Spleen (tissue), 11 donors: ENCODE results near the gene SLC45A3. TPM values are rescaled to one million over a fixed set of nuclear protein-coding genes. Genes with fewer than 3 reads are reported as not detected.

ENCODE experiments used
- DNase-seq: peaks from one replicate; pipeline ENCODE4 v3.0.0-alpha.2; 2020
- H3K27ac ChIP-seq, 8 donors: fragments of 200-600 bp; sonication (generic) in 7 of 8; 1 replicate in 4 of 8; 2 replicates in 4 of 8; pipeline versions ENCODE4 v1.5.0 to v1.8.0; 2016 to 2021; ENCODE audit warnings: inconsistent platforms in 4 of 8, mild to moderate bottlenecking in 4 of 8, moderate library complexity in 1 of 8
- H3K27me3 ChIP-seq, 7 donors: fragments of 200-600 bp; sonication (generic) in 6 of 7; replicated peaks in 1 of 7; 1 replicate in 4 of 7; 2 replicates in 3 of 7; pipeline versions ENCODE4 v1.5.0 to v1.8.0; 2016 to 2021; ENCODE audit warnings: inconsistent platforms in 3 of 7, mild to moderate bottlenecking in 1 of 7
- H3K36me3 ChIP-seq, 6 donors: fragments of 200-600 bp; sonication (generic) in 5 of 6; 1 replicate in 4 of 6; 2 replicates in 2 of 6; pipeline versions ENCODE4 v1.5.0 to v1.8.0; 2016 to 2021; ENCODE audit warnings: inconsistent platforms in 2 of 6
- H3K4me1 ChIP-seq, 6 donors: fragments of 200-600 bp; sonication (generic) in 5 of 6; 1 replicate in 3 of 6; 2 replicates in 3 of 6; pipeline versions ENCODE4 v1.5.0 to v1.8.0; 2016 to 2021; ENCODE audit warnings: inconsistent platforms in 3 of 6
- H3K4me3 ChIP-seq, 8 donors: fragments of 200-600 bp; sonication (generic) in 7 of 8; 1 replicate in 4 of 8; 2 replicates in 4 of 8; pipeline versions ENCODE4 v1.5.0 to v1.8.0; 2016 to 2021; ENCODE audit warnings: inconsistent platforms in 4 of 8, mild to moderate bottlenecking in 4 of 8, moderate library complexity in 2 of 8
- H3K9me3 ChIP-seq, 8 donors: fragments of 200-600 bp; sonication (generic) in 7 of 8; 1 replicate in 4 of 8; 2 replicates in 4 of 8; pipeline versions ENCODE4 v1.5.0 to v1.8.0; 2016 to 2021; ENCODE audit warnings: inconsistent platforms in 4 of 8
- POLR2A ChIP-seq, 3 donors: fragments of 450-650 bp; IDR thresholded peaks; one replicate each; pipeline ENCODE4 v1.5.1; 2017; ENCODE audit warnings: antibody characterized with exemption in 3 of 3, mild to moderate bottlenecking in 1 of 3
- POLR2AphosphoS5 ChIP-seq, 3 donors: sonication (generic); formaldehyde crosslinking; IDR thresholded peaks; one replicate each; pipeline ENCODE4 v1.5.1; 2017; ENCODE audit warnings: antibody characterized with exemption in 3 of 3
- WGBS, 5 donors: extraction: QIAGEN DNeasy Blood & Tissue Kit in 3 of 5; methylation state at CpG; one replicate each; pipeline versions ENCODE4 v1.1.5 to v1.1.7; 2013 to 2018; 5-methylcytosine and 5-hydroxymethylcytosine counted together
- intact Hi-C: fragments of 100-400 bp; cut with DNase I; formaldehyde crosslinking; loops from one replicate; pipeline ENCODE4 v1.15.0; 2023; ENCODE audit warnings: low total_unique reads
- polyA plus RNA-seq, 3 donors: library from polyadenylated mRNA; stranded (reverse); fragments of 200-250 nt; gene quantifications; one replicate each; pipeline ENCODE4 v1.2.1, GENCODE V29; 2013
- total RNA-seq, 7 donors: library from RNA; depleted of rRNA in 3 of 7; stranded (reverse); fragments of >200 nt in 3 of 7; fragmentation: NEBNext Ultra II Directional in 4 of 7; extraction: Animal tissue kit (Norgen Biotek cat#: 25700) in 4 of 7; gene quantifications; one replicate each; pipeline versions ENCODE4 v1.1.0 to v1.2.1, GENCODE V29; 2016 to 2021
- TF ChIP-seq, protein P1 (sequence below), 11 experiments: fragments of 200-600 bp in 7 of 11; fragments of 450-650 bp in 4 of 11; sonication (generic) in 4 of 11; IDR thresholded peaks in 8 of 11; conservative IDR thresholded peaks in 3 of 11; 1 replicate in 7 of 11; 2 replicates in 4 of 11; pipeline versions ENCODE4 v1.4.0 to v1.8.0; 2016 to 2021; ENCODE audit warnings: antibody characterized with exemption in 11 of 11, inconsistent platforms in 4 of 11, mild to moderate bottlenecking in 1 of 11
- donor health status: healthy with polysubstance abuse.
- donor health status: DM: no; HTN: no; CAD: no; lungs with moderate emphysema.
- donor health status: DM: no; HTN: no; CAD: no.
- donor health status: Bipolar disorder and iron deficiency.
- donor health status: healthy.
- donor health status: DM: no; HTN: no; CAD: no.
- donor health status: DM: yes; HTN: yes; CAD: no.

SLC45A3 gene
- total and polyA plus RNA-seq, 10 donors: 16.8 to 43.7 (median 31.5) TPM

DNA sequence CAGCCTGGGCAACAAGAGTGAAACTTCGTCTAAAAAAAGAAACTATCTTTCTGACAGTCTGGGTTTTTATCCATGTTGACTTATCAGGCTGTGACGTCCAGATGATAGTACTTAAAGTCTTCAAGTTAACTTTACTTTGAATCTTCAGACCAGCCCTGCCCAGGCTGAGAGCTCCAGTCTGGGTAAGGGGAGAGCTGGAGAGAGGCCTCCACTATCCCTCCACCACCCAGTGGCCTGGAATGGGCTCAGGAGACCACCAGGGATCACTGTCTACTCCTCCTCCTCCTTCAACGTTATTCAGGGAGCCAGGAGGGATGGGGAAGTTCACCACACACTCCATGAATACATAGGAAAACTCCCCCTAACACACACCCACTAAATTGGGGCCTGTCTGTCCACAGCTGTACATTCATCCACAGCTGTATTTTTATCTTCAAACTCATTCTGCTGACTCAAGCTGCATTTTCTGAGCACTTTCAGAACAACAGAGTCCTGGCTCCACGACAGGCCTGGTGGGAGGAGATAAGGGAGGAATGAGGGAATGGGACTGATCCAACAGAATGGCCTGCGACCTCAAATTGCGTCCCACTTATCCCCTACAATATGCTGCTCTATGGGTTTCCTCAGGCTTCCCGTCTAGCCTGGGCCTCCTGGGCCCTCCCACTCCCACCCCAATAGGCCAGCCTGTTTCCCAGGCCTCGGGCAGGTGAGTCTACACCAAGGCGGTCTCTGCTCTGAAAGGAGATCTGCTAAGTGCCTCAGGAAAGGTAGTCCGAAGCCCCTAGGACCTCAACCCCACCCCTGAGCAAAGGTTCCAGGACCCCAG lies 1.8 kb downstream of the SLC45A3 start:
- Histone ChIP-seq H3K4me1 (peaks cover 9 to 74% (median 44%) of the 10 kb centered on the region in 6 donors), H3K36me3 (no peaks in the 10 kb centered on the region), H3K4me3 (peak overlapping the region; percentile 13 to 95 (median 75)), H3K9me3 (no peaks in the 10 kb centered on the region), H3K27me3 (peaks cover 0 to 28% (median 3%) of the 10 kb centered on the region in 7 donors), H3K27ac (peak overlapping the region in 7 of 8 donors; percentile 47 to 78 (median 69))
- WGBS, 5 donors: 43 to 52% (median 47%) methylated on average over 10 of the region's 10 CpGs
- no peak for DNase-seq
- intact Hi-C loops: no loop called here
- TF ChIP-seq, protein P1, sequence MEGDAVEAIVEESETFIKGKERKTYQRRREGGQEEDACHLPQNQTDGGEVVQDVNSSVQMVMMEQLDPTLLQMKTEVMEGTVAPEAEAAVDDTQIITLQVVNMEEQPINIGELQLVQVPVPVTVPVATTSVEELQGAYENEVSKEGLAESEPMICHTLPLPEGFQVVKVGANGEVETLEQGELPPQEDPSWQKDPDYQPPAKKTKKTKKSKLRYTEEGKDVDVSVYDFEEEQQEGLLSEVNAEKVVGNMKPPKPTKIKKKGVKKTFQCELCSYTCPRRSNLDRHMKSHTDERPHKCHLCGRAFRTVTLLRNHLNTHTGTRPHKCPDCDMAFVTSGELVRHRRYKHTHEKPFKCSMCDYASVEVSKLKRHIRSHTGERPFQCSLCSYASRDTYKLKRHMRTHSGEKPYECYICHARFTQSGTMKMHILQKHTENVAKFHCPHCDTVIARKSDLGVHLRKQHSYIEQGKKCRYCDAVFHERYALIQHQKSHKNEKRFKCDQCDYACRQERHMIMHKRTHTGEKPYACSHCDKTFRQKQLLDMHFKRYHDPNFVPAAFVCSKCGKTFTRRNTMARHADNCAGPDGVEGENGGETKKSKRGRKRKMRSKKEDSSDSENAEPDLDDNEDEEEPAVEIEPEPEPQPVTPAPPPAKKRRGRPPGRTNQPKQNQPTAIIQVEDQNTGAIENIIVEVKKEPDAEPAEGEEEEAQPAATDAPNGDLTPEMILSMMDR (IDR thresholded peaks at IDR 0.05 in 8 of 11, conservative IDR thresholded peaks at IDR 0.05 in 3 of 11): no peak
- TF ChIP-seq POLR2A (IDR thresholded peaks at IDR 0.05): no peak
- TF ChIP-seq POLR2AphosphoS5 (IDR thresholded peaks at IDR 0.05): no peak

DNA sequence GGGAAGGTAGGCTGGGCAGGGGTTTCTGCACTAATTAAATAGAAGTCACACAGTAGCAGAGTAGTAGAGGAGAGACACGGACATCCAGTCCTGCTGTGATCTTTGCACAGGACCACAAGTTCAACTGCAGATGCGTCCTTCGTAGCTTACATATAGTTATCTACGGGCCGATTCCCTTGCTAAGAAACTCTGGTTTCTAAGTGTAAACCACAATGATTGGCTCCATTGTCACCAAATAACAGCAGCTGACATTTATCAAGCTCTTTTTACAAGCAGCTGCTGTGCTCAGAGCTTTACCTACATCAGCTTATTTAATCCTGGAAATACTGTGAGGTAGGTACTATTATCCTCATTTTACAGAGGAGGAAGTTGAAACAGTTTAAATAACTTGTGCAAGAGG lies 3.1 kb downstream of the SLC45A3 start:
- no peak overlapping the region for H3K4me3 ChIP-seq
- H3K9me3 ChIP-seq: no peaks in the 10 kb centered on the region
- no peak for DNase-seq
- WGBS, 5 donors: 35 to 61% (median 45%) methylated on average over 5 of the region's 5 CpGs
- peaks cover 0 to 28% (median 3%) of the 10 kb centered on the region in 7 donors for H3K27me3 ChIP-seq
- TF ChIP-seq POLR2A (IDR thresholded peaks at IDR 0.05) (no peak), POLR2AphosphoS5 (IDR thresholded peaks at IDR 0.05) (no peak)
- TF ChIP-seq, protein P1 (IDR thresholded peaks at IDR 0.05 in 8 of 11, conservative IDR thresholded peaks at IDR 0.05 in 3 of 11): no peak
- H3K27ac ChIP-seq: peak overlapping the region in 6 of 8 donors; percentile 42 to 78 (median 63)
- intact Hi-C loops: no loop called here
- peaks cover 9 to 87% (median 48%) of the 10 kb centered on the region in 6 donors for H3K4me1 ChIP-seq
- no peaks in the 10 kb centered on the region for H3K36me3 ChIP-seq

DNA sequence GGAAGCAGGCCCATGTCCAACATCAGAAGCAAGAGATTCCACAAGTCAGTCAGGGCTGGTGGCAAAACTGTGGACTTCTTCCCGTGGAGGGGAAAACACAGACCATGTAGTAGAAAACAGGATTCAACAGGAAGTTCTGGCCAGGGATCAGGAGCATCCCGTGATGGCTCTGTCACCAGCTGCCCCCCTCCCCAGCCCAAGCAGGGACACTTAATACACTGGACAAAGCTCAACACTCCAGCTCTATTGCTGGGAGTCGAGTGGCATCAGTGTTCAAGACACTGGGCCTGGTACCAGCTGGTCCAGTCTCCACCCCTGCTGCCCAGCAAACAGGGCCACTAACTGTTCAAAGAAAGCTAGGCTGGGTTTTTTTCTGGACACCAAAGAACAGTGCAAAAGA lies 3.7 kb downstream of the SLC45A3 start:
- intact Hi-C loops: no loop called here
- TF ChIP-seq POLR2A (IDR thresholded peaks at IDR 0.05) (no peak), POLR2AphosphoS5 (IDR thresholded peaks at IDR 0.05) (no peak)
- TF ChIP-seq, protein P1 (IDR thresholded peaks at IDR 0.05 in 8 of 11, conservative IDR thresholded peaks at IDR 0.05 in 3 of 11): no peak
- Histone ChIP-seq H3K4me1 (peaks cover 9 to 93% (median 52%) of the 10 kb centered on the region in 6 donors), H3K27ac (peak overlapping the region in 4 of 8 donors; percentile 42 to 78 (median 74)), H3K36me3 (no peaks in the 10 kb centered on the region), H3K9me3 (no peaks in the 10 kb centered on the region), H3K27me3 (peaks cover 0 to 28% (median 3%) of the 10 kb centered on the region in 7 donors), H3K4me3 (no peak overlapping the region)
- DNase-seq: no peak
- 65 to 88% (median 69%) methylated on average over 3 of the region's 3 CpGs for WGBS, 5 donors

DNA sequence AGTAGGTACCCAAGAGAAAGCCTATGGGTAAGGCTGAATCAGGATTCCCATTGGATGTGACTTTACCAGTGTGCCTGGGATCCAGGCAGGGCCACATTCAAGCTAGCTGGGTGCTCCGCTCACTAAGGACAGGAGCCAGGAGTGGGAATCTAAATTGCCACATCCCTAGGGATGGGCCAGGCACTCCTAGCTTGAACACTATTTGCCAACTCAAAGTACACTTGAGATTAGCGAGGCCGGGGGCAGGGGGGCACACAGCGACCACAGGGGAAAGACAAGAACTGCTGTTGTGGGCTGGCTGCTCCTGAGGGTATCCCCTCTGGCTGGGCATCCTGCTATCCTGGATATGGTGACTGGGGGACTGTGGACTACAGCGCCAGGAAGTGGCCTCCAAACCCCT lies 4.3 kb downstream of the SLC45A3 start:
- Histone ChIP-seq H3K4me3 (no peak overlapping the region), H3K27me3 (peaks cover 0 to 22% (median 3%) of the 10 kb centered on the region in 7 donors), H3K27ac (peak overlapping the region in 5 of 8 donors; percentile 4 to 78 (median 42)), H3K4me1 (peaks cover 12 to 95% (median 57%) of the 10 kb centered on the region in 6 donors), H3K9me3 (no peaks in the 10 kb centered on the region), H3K36me3 (no peaks in the 10 kb centered on the region)
- intact Hi-C loops: no loop called here
- 90 to 95% (median 91%) methylated on average over 4 to 5 of the region's 5 CpGs for WGBS, 5 donors
- TF ChIP-seq, protein P1 (IDR thresholded peaks at IDR 0.05 in 8 of 11, conservative IDR thresholded peaks at IDR 0.05 in 3 of 11): no peak
- TF ChIP-seq POLR2AphosphoS5 (IDR thresholded peaks at IDR 0.05): no peak
- no peak for TF ChIP-seq POLR2A (IDR thresholded peaks at IDR 0.05)
- DNase-seq: no peak
